GM03348 (cell line): Measurements from ENCODE around the gene VAPA.

Experiments used
- DNase-seq: peaks from one replicate; pipeline ENCODE4 v3.0.0; 2012; ENCODE audit warnings: low spot score

VAPA gene

DNA sequence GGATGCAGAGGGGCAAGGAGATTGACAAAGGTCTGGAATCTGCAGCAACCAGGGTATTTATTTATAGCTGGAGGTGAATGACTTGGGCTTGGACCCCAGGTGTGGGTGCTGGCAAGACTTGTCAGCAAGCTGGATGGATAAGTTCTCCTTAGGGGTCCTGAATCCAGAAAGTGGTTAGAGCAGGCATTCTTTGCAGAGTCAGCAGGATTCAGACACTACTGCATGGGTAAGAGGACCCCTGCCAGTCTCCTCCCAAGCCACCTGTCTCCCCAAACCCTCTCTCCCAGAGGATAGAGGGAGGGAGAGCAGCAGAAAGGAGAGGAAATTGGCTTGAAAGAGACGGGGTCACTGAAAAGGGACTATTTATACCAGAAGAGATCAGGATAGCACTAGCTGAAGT lies 89.5 kb downstream of the VAPA start:
- no peak for DNase-seq

DNA sequence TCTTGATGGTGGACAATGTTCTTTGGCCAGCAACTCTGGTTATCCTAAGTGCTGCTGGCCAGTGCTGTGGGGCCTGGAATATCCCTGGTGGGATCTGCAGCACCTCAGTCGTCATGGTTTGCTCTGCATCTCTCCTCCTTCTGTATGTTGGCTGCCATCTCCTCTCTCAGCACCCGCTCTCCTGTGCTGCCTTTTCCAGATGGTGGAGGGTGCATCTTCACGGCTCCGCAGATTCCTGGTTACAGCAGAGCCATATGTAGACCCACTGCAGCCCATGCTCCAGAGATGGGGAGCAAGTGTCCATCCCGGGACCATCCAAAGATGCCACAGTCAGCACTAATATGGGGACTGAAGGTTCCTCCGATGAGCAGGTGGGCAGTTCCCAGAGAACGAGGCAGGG lies 90.0 kb downstream of the VAPA start:
- DNase-seq, result no peak

DNA sequence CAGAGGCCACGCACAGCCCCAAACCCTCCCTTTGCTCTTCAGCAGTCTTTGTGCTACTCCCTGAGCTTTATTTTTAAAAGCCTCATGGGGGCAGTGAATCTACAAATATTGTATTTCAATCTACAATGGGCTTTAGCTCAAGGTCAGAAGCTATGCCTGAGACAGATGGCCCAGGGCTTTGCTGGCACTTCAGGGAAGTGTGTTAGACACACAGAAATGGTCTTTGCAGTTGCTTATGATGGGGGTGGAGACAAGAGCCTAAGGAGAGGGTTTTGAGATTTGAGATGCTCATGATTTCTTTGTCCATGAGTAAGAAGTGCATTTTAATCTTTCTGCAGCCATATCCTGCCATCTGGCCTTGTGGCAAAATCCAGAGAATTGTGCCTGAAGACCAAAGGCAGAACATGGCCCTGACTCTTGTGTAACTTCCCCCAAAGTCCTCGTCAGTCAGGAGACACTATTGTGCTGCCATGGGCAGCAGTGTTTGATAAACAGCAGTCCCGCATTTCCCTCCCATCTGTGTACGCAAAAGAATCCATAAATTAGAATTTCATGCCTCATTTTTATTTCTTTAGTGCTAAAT lies 92.6 kb downstream of the VAPA start:
- DNase-seq, result peak; percentile 47

DNA sequence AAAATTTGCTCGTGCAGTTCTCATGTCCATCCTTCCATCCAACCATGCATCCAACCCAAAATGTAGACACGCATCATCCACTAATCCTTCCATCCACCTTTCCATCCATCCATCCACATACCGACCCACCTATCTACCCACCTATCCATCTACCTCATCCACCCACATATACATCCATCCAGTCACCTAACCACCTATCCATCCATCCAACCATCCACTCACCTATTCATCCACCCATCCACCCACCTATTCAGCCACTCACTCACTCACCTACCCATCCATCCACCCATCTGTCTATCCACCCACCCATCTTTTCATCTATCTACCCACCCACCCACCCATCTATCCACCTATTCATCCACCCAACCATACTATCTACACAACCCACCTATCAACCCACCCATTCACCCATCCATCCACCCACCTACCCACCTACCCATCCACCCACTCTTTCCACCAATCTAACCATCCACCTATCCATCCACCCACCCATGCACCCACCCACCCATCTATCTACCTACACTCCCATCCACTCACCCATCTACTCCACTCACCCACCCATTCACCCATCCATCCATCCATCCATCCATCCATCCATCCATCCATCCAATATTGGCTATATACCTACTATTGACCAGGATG lies 94.3 kb downstream of the VAPA start:
- no peak for DNase-seq
